ENCODE data around the gene MKLN1. TPM values are rescaled to one million over a fixed set of nuclear protein-coding genes. Genes with fewer than 3 reads are reported as not detected.
A peak's percentile ranks its signal among the peaks of the same experiment; 100 is the strongest.

The MKLN1 gene
- total and polyA plus RNA-seq, 2 experiments from 2014 or later, result 33.8 to 59.3 TPM

- Histone ChIP-seq H4K20me1 (ENCODE audit: insufficient read depth, poor library complexity, severe bottlenecking) (peaks cover 87% of the 10 kb centered on the region), H3K79me2 (peaks cover 100% of the 10 kb centered on the region), H3K27me3 (no peaks in the 10 kb centered on the region), H3K27ac (no peak overlapping the region), H3K9me3 (ENCODE audit: low read depth) (no peaks in the 10 kb centered on the region), H3K4me2 (no peak overlapping the region), H3K9me2 (replicated peaks; ENCODE audit: insufficient read depth) (no peaks in the 10 kb centered on the region), H3K36me3 (replicated peaks; ENCODE audit: insufficient read depth, low read depth) (no peaks in the 10 kb centered on the region), H3K4me1 (ENCODE audit: insufficient read depth) (peaks cover 4% of the 10 kb centered on the region), H3K4me3 (no peak overlapping the region), H2AFZ (no peak overlapping the region)
- TF ChIP-seq EZH2 (IDR thresholded peaks at IDR 0.05; ENCODE audit: borderline replicate concordance), result no peak
- TF ChIP-seq CTCF (IDR thresholded peaks at IDR 0.05; ENCODE audit: poor library complexity), result no peak
- no peak for TF ChIP-seq EZH2phosphoT487 (IDR thresholded peaks at IDR 0.05; ENCODE audit: low read depth, severe bottlenecking, unreplicated experiment)
- DNase-seq (ENCODE audit: low spot score), result no peak
- 85% methylated on average over 3 of the region's 3 CpGs for WGBS (ENCODE audit: low lambda C conversion rate, missing lambda C conversion rate)
Measured at GRCh38 chr7:131354390-131354789, 26.7 kb downstream of the MKLN1 start.

GRCh38 chr7:131355917-131356777 is 28.5 kb downstream of the MKLN1 start:
- no peak overlapping the region for H3K27ac ChIP-seq

GRCh38 chr7:131357282-131357880 is 29.7 kb downstream of the MKLN1 start:
- H3K36me3 ChIP-seq (replicated peaks; ENCODE audit: insufficient read depth, low read depth), result no peaks in the 10 kb centered on the region
- H3K79me2 ChIP-seq, result peaks cover 100% of the 10 kb centered on the region
- no peak overlapping the region for H3K27ac ChIP-seq
- H2AFZ ChIP-seq, result no peak overlapping the region
- H3K27me3 ChIP-seq, result no peaks in the 10 kb centered on the region
- TF ChIP-seq CTCF (IDR thresholded peaks at IDR 0.05; ENCODE audit: poor library complexity) (no peak), EZH2phosphoT487 (IDR thresholded peaks at IDR 0.05; ENCODE audit: low read depth, severe bottlenecking, unreplicated experiment) (no peak), EZH2 (IDR thresholded peaks at IDR 0.05; ENCODE audit: borderline replicate concordance) (no peak)
- no peaks in the 10 kb centered on the region for H3K9me2 ChIP-seq (replicated peaks; ENCODE audit: insufficient read depth)
- H3K4me2 ChIP-seq, result no peak overlapping the region
- peaks cover 4% of the 10 kb centered on the region for H3K4me1 ChIP-seq (ENCODE audit: insufficient read depth)
- DNase-seq (ENCODE audit: low spot score), result no peak
- no peak overlapping the region for H3K4me3 ChIP-seq
- WGBS (ENCODE audit: low lambda C conversion rate, missing lambda C conversion rate), result 100% methylated on average over 3 of the region's 3 CpGs
- no peaks in the 10 kb centered on the region for H3K9me3 ChIP-seq (ENCODE audit: low read depth)
- peaks cover 95% of the 10 kb centered on the region for H4K20me1 ChIP-seq (ENCODE audit: insufficient read depth, poor library complexity, severe bottlenecking)

More at GRCh38 chr7:131355917-131356777, 28.5 kb downstream of the MKLN1 start:
- Histone ChIP-seq H3K9me3 (ENCODE audit: low read depth) (no peaks in the 10 kb centered on the region), H2AFZ (no peak overlapping the region), H3K27me3 (no peaks in the 10 kb centered on the region), H3K4me1 (ENCODE audit: insufficient read depth) (peaks cover 4% of the 10 kb centered on the region), H3K9me2 (replicated peaks; ENCODE audit: insufficient read depth) (no peaks in the 10 kb centered on the region), H3K4me2 (peak overlapping the region; percentile 20), H3K36me3 (replicated peaks; ENCODE audit: insufficient read depth, low read depth) (no peaks in the 10 kb centered on the region), H4K20me1 (ENCODE audit: insufficient read depth, poor library complexity, severe bottlenecking) (peaks cover 95% of the 10 kb centered on the region), H3K4me3 (no peak overlapping the region), H3K79me2 (peaks cover 100% of the 10 kb centered on the region)
- TF ChIP-seq EZH2phosphoT487 (IDR thresholded peaks at IDR 0.05; ENCODE audit: low read depth, severe bottlenecking, unreplicated experiment) (no peak), CTCF (IDR thresholded peaks at IDR 0.05; ENCODE audit: poor library complexity) (no peak), EZH2 (IDR thresholded peaks at IDR 0.05; ENCODE audit: borderline replicate concordance) (no peak)
- DNase-seq (ENCODE audit: low spot score), result peak; percentile 10
- 86% methylated on average over 13 of the region's 13 CpGs for whole genome bisulfite sequencing (ENCODE audit: low lambda C conversion rate, missing lambda C conversion rate)
